IMR-90 (cell line): ENCODE data around the gene ANGPTL1. TPM values are rescaled to one million over a fixed set of nuclear protein-coding genes. Genes with fewer than 3 reads are reported as not detected.
A peak's percentile ranks its signal among the peaks of the same experiment; 100 is the strongest.

Experiments used
- ATAC-seq: fragments of 200-7000 bp; cut with Tn5 transposase; 2 replicates; pipeline ENCODE4 v1.9.1; 2020; ENCODE audit warnings: low read depth, mild to moderate bottlenecking, moderate library complexity
- BruUV-seq: library from RNA; stranded (reverse); fragments of 400-500 nt; replicated peaks from 2 replicates; lab custom pipeline; 2021; lab: Mats Ljungman, UMichigan
- CTCF ChIA-PET: fragments of 300-600 bp; formaldehyde crosslinking; extraction: SDS; loops from one replicate; lab custom pipeline; 2021; ENCODE audit warnings: antibody characterized with exemption; lab: Yijun Ruan, JAX
- POLR2A ChIA-PET: fragments of 300-600 bp; sonication (Branson Sonifier 250); formaldehyde crosslinking; loops from one replicate; lab custom pipeline; 2022; ENCODE audit warnings: antibody characterized with exemption; ENCODE audit not compliant: unreplicated experiment; lab: Charles Lee
- DNase-seq: peaks from one replicate; pipeline ENCODE4 v3.0.0; 2013
- H2AFZ ChIP-seq: replicated peaks from 2 replicates; pipeline ENCODE3; 2013; ENCODE audit warnings: low read length, mild to moderate bottlenecking; ENCODE audit not compliant: poor library complexity
- H2AK5ac ChIP-seq: 2 replicates; pipeline ENCODE4 v1.6.1; 2013; ENCODE audit warnings: low read depth, low read length, inconsistent platforms
- H2AK9ac ChIP-seq: replicated peaks from 2 replicates; pipeline ENCODE3; 2013; ENCODE audit warnings: mild to moderate bottlenecking, low read depth, low read length, moderate library complexity; ENCODE audit not compliant: poor library complexity
- H2BK120ac ChIP-seq: 2 replicates; pipeline ENCODE4 v1.6.1; 2013; ENCODE audit warnings: low read depth, low read length, inconsistent platforms
- H2BK15ac ChIP-seq: 3 replicates; pipeline ENCODE4 v1.6.1; 2013; ENCODE audit warnings: low read depth, low read length, inconsistent platforms
- H2BK20ac ChIP-seq: 2 replicates; pipeline ENCODE4 v1.6.1; 2013; ENCODE audit warnings: low read depth, mild to moderate bottlenecking, inconsistent platforms, low read length, moderate library complexity
- H2BK5ac ChIP-seq: 2 replicates; pipeline ENCODE4 v1.6.1; 2013; ENCODE audit warnings: mild to moderate bottlenecking, low read depth, low read length, inconsistent platforms; ENCODE audit not compliant: poor library complexity, severe bottlenecking
- H3K14ac ChIP-seq: replicated peaks from 2 replicates; pipeline ENCODE4 v1.6.1; 2013; ENCODE audit warnings: low read depth, low read length, inconsistent platforms
- H3K18ac ChIP-seq: 2 replicates; pipeline ENCODE4 v1.6.1; 2013; ENCODE audit warnings: low read depth, low read length, control low read depth
- H3K23ac ChIP-seq: 2 replicates; pipeline ENCODE4 v1.6.1; 2013; ENCODE audit warnings: low read depth, low read length, inconsistent platforms
- H3K27ac ChIP-seq: 2 replicates; pipeline ENCODE4 v1.5.1; 2013; ENCODE audit warnings: mild to moderate bottlenecking, control low read depth, low read length; ENCODE audit not compliant: insufficient read depth
- H3K27me3 ChIP-seq: 2 replicates; pipeline ENCODE4 v1.6.1; 2013; ENCODE audit warnings: low read length; ENCODE audit not compliant: control insufficient read depth, insufficient read depth
- H3K36me3 ChIP-seq: 2 replicates; pipeline ENCODE4 v1.6.1; 2013; ENCODE audit warnings: low read length, mixed read lengths; ENCODE audit not compliant: control insufficient read depth, insufficient read depth
- H3K4ac ChIP-seq: 2 replicates; pipeline ENCODE4 v1.6.1; 2013; ENCODE audit warnings: low read depth, low read length, inconsistent platforms
- H3K4me1 ChIP-seq: 2 replicates; pipeline ENCODE4 v1.6.1; 2013; ENCODE audit warnings: low read length, mixed read lengths; ENCODE audit not compliant: control insufficient read depth, insufficient read depth
- H3K4me2 ChIP-seq: 2 replicates; pipeline ENCODE4 v1.6.1; 2013; ENCODE audit warnings: low read depth, mild to moderate bottlenecking, control low read depth, low read length, moderate library complexity
- H3K4me3 ChIP-seq: 2 replicates; pipeline ENCODE4 v1.5.1; 2013; ENCODE audit warnings: low read depth, mild to moderate bottlenecking, control low read depth, low read length, moderate library complexity; ENCODE audit not compliant: insufficient read depth
- H3K56ac ChIP-seq: 2 replicates; pipeline ENCODE4 v1.6.1; 2013; ENCODE audit warnings: low read length, inconsistent platforms; ENCODE audit not compliant: insufficient read depth; ENCODE audit errors: extremely low read depth
- H3K79me1 ChIP-seq, 2 experiments: 2 replicates each; pipeline ENCODE4 v1.6.1; 2013; ENCODE audit warnings: low read length in 2 of 2, inconsistent platforms in 1 of 2, low read depth in 1 of 2
- H3K9ac ChIP-seq: 2 replicates; pipeline ENCODE4 v1.6.1; 2013; ENCODE audit warnings: low read depth, low read length, control low read depth
- H3K9me1 ChIP-seq: 2 replicates; pipeline ENCODE4 v1.6.1; 2013; ENCODE audit warnings: low read length, inconsistent platforms; ENCODE audit not compliant: insufficient read depth
- H3K9me3 ChIP-seq: 2 replicates; pipeline ENCODE4 v1.6.1; 2013; ENCODE audit warnings: low read length; ENCODE audit not compliant: control insufficient read depth, insufficient read depth
- H4K20me1 ChIP-seq: 2 replicates; pipeline ENCODE4 v1.6.1; 2013; ENCODE audit warnings: low read length, inconsistent platforms; ENCODE audit not compliant: insufficient read depth
- H4K5ac ChIP-seq: 2 replicates; pipeline ENCODE4 v1.6.1; 2013; ENCODE audit warnings: mild to moderate bottlenecking, low read depth, low read length, control low read depth
- H4K8ac ChIP-seq, 2 experiments: 2 replicates each; pipeline ENCODE4 v1.6.1; 2013; ENCODE audit warnings: low read depth in 2 of 2, low read length in 2 of 2, control low read depth in 1 of 2, inconsistent platforms in 1 of 2
- H4K91ac ChIP-seq: 2 replicates; pipeline ENCODE4 v1.6.1; 2013; ENCODE audit warnings: low read depth, low read length, inconsistent platforms; ENCODE audit not compliant: insufficient read depth
- BHLHE40 ChIP-seq: fragments of 150-350 bp; IDR thresholded peaks from 2 replicates; pipeline ENCODE4 v1.6.1; 2016; ENCODE audit warnings: mild to moderate bottlenecking, low read depth, low read length
- CEBPB ChIP-seq: IDR thresholded peaks from 2 replicates; pipeline ENCODE4 v1.6.1; 2012; ENCODE audit warnings: low read depth, low read length, improper control_type of control experiment
- MAZ ChIP-seq: IDR thresholded peaks from 2 replicates; pipeline ENCODE4 v1.6.1; 2012; ENCODE audit warnings: low read depth, mild to moderate bottlenecking, low read length, improper control_type of control experiment, moderate library complexity, borderline replicate concordance
- MXI1 ChIP-seq: IDR thresholded peaks from 2 replicates; pipeline ENCODE4 v1.6.1; 2012; ENCODE audit warnings: low read depth, mild to moderate bottlenecking, low read length, moderate library complexity, borderline replicate concordance
- POLR2A ChIP-seq: IDR thresholded peaks from 2 replicates; pipeline ENCODE4 v1.6.1; 2012; ENCODE audit warnings: mild to moderate bottlenecking, low read depth, low read length
- RAD21 ChIP-seq: IDR thresholded peaks from 2 replicates; pipeline ENCODE4 v1.6.1; 2012; ENCODE audit warnings: low read length, improper control_type of control experiment
- RFX5 ChIP-seq: IDR thresholded peaks from 2 replicates; pipeline ENCODE4 v1.8.0; 2012; ENCODE audit warnings: low read depth, mild to moderate bottlenecking, low read length, moderate library complexity
- SMC3 ChIP-seq: fragments of 150-350 bp; IDR thresholded peaks from 2 replicates; pipeline ENCODE4 v1.6.1; 2016; ENCODE audit warnings: low read depth, mild to moderate bottlenecking, antibody characterized with exemption, low read length, moderate library complexity
- WGBS, 2 experiments: methylation state at CpG; one replicate each; pipeline versions ENCODE4 v1.1.5 to v1.1.7; 2013; ENCODE audit warnings: missing lambda C conversion rate in 2 of 2; ENCODE audit not compliant: insufficient read length in 1 of 2; ENCODE audit errors: extremely low coverage in 2 of 2; 5-methylcytosine and 5-hydroxymethylcytosine counted together
- dilution Hi-C: fragments of 300-500 bp; cut with HindIII; formaldehyde crosslinking; loops from one replicate; pipeline ENCODE4 v1.14.3; 2018; ENCODE audit warnings: low sequenced_read_pairs; ENCODE audit not compliant: unreplicated experiment
- in situ Hi-C: fragments of 300-500 bp; cut with MboI; formaldehyde crosslinking; loops from 3 replicates; pipeline ENCODE4 v1.14.3; 2019; ENCODE audit warnings: low sequenced_read_pairs, inconsistent platforms, mixed read lengths
- intact Hi-C: fragments of 100-400 bp; cut with micrococcal nuclease; formaldehyde crosslinking; loops from 2 replicates; pipeline ENCODE4 v1.10.0; 2022
- polyA plus RNA-seq, 3 experiments: library from polyadenylated mRNA; depleted of rRNA; stranded (reverse); fragments of >200 nt; gene quantifications; 2 replicates each; pipeline ENCODE4 v1.2.3, GENCODE V29; 2012; ENCODE audit warnings: low replicate concordance in 1 of 3
- total RNA-seq: library from RNA; depleted of rRNA; stranded (reverse); fragments of >200 nt; gene quantifications from 2 replicates; pipeline ENCODE4 v1.2.3, GENCODE V29; 2012
- TF ChIP-seq, protein P1 (sequence below): conservative IDR thresholded peaks from 2 replicates; pipeline ENCODE4 v1.5.1; 2012; ENCODE audit warnings: mild to moderate bottlenecking, low read depth, low read length, improper control_type of control experiment
- TF ChIP-seq, protein P2 (sequence below): fragments of 150-350 bp; IDR thresholded peaks from 2 replicates; pipeline ENCODE4 v1.6.1; 2017; ENCODE audit warnings: mild to moderate bottlenecking, antibody characterized with exemption, low read length, low read depth

The ANGPTL1 gene
- total and polyA plus RNA-seq, 2 of the 4 experiments (the other 2 are of a cell fraction), result under 0.01 to 0.03 TPM

DNA sequence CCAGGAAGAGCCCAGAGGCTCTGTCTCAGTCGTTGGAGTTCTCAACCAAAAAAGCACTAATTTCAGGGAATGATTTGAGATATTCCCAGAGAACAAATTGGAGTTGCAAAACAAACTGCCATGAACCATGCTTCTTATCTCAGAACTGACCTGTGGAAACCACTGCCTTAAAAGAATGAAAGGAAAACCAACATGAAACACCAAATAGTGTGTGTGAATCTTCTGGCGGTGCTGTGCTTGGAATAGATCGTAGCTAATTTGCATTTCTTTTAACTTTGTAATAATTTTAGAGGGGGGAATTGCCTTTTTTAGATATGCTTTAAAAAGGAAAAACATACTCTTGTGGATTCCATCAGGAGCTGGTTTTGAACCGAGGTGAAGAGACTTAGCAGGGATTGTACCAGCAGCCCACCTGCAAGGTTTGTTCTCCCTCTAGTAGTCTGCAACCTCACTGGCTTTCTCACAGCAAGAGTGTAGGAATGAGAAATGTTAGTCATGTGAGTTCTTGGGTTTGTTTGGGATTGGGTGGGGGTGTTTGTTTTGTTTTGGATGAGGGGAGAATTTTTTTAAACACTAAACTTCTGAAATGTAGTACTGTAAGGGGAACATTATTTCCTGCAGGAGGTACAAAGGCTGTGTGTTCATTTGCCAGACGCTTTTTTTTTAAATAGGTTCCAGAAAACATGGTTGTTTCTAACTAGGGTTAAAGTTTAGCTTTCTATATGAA, 45.7 kb upstream of the ANGPTL1 start:
- WGBS, 2 experiments, result 50% methylated on average over 1 of the region's 5 CpGs; no CpG with 5 or more reads in 1 of the 2 experiments
- ChIA-PET POLR2A (no interaction called here), CTCF (no interaction called here)
- H2AK9ac ChIP-seq, result no peak overlapping the region
- H3K56ac ChIP-seq, result no peak overlapping the region
- H4K5ac ChIP-seq, result no peak overlapping the region
- ATAC-seq (peak; percentile 54), DNase-seq (no peak)
- peaks cover 24% of the 10 kb centered on the region for H3K36me3 ChIP-seq
- peaks cover 4% of the 10 kb centered on the region for H3K9me1 ChIP-seq
- no peak overlapping the region for H2AFZ ChIP-seq
- no peak overlapping the region for H3K18ac ChIP-seq
- no peaks in the 10 kb centered on the region for H3K27me3 ChIP-seq
- no peak overlapping the region for H3K14ac ChIP-seq
- peaks cover 3 to 14% of the 10 kb centered on the region in 2 experiments; a peak in 2 of 4 replicates for H3K79me1 ChIP-seq
- no peak overlapping the region for H3K4ac ChIP-seq
- no peaks in the 10 kb centered on the region; the same call in none of the 2 replicates for H3K4me1 ChIP-seq
- no peak overlapping the region for H3K4me3 ChIP-seq
- H3K9me3 ChIP-seq, result no peaks in the 10 kb centered on the region
- no peak overlapping the region for H4K91ac ChIP-seq
- no peak for TF ChIP-seq MAZ
- no peak for TF ChIP-seq RAD21
- no peak for TF ChIP-seq MXI1
- no peak for TF ChIP-seq POLR2A
- TF ChIP-seq, protein P1, sequence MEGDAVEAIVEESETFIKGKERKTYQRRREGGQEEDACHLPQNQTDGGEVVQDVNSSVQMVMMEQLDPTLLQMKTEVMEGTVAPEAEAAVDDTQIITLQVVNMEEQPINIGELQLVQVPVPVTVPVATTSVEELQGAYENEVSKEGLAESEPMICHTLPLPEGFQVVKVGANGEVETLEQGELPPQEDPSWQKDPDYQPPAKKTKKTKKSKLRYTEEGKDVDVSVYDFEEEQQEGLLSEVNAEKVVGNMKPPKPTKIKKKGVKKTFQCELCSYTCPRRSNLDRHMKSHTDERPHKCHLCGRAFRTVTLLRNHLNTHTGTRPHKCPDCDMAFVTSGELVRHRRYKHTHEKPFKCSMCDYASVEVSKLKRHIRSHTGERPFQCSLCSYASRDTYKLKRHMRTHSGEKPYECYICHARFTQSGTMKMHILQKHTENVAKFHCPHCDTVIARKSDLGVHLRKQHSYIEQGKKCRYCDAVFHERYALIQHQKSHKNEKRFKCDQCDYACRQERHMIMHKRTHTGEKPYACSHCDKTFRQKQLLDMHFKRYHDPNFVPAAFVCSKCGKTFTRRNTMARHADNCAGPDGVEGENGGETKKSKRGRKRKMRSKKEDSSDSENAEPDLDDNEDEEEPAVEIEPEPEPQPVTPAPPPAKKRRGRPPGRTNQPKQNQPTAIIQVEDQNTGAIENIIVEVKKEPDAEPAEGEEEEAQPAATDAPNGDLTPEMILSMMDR, result no peak
- TF ChIP-seq BHLHE40, result no peak
- no peak for TF ChIP-seq SMC3
- TF ChIP-seq CEBPB, result no peak
- TF ChIP-seq RFX5, result no peak
- TF ChIP-seq, protein P2, sequence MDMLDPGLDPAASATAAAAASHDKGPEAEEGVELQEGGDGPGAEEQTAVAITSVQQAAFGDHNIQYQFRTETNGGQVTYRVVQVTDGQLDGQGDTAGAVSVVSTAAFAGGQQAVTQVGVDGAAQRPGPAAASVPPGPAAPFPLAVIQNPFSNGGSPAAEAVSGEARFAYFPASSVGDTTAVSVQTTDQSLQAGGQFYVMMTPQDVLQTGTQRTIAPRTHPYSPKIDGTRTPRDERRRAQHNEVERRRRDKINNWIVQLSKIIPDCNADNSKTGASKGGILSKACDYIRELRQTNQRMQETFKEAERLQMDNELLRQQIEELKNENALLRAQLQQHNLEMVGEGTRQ, result no peak
- no peak overlapping the region for H4K8ac ChIP-seq
- H3K4me2 ChIP-seq, result no peak overlapping the region
- intact Hi-C loops (no loop called here), dilution Hi-C loops (no loop called here), in situ Hi-C loops (no loop called here)
- no peak overlapping the region for H2BK20ac ChIP-seq
- H3K23ac ChIP-seq, result no peak overlapping the region
- H2BK15ac ChIP-seq, result no peak overlapping the region
- no peak overlapping the region for H3K27ac ChIP-seq
- H2BK5ac ChIP-seq, result no peak overlapping the region
- BruUV-seq, result no TSS peak
- H3K9ac ChIP-seq, result no peak overlapping the region
- no peaks in the 10 kb centered on the region for H4K20me1 ChIP-seq
- no peak overlapping the region for H2AK5ac ChIP-seq
- no peak overlapping the region for H2BK120ac ChIP-seq
